HepG2 (cell line): ENCODE data around the gene TRIM66. TPM values are rescaled to one million over a fixed set of nuclear protein-coding genes. Genes with fewer than 3 reads are reported as not detected.

Source experiments
- ARNT2 ChIP-seq: sonication (generic); formaldehyde crosslinking; IDR thresholded peaks from 2 replicates; pipeline ENCODE4 v1.8.0; 2022; ENCODE audit warnings: mild to moderate bottlenecking, low read depth, missing genetic modification reagents, moderate library complexity
- ATF5 ChIP-seq: sonication (generic); formaldehyde crosslinking; IDR thresholded peaks from 2 replicates; pipeline ENCODE4 v1.4.0; 2020; ENCODE audit warnings: mild to moderate bottlenecking, low read depth, missing genetic modification reagents
- ATRX ChIP-seq: sonication (generic); formaldehyde crosslinking; IDR thresholded peaks from 2 replicates; pipeline ENCODE4 v1.4.0; 2020; ENCODE audit warnings: missing genetic modification reagents, borderline replicate concordance
- E2F1 ChIP-seq: sonication (generic); formaldehyde crosslinking; IDR thresholded peaks from 2 replicates; pipeline ENCODE4 v1.5.0; 2020; ENCODE audit warnings: missing genetic modification reagents
- ISL2 ChIP-seq: sonication (generic); formaldehyde crosslinking; IDR thresholded peaks from 2 replicates; pipeline ENCODE4 v1.5.0; 2020; ENCODE audit warnings: missing genetic modification reagents
- KLF6 ChIP-seq: IDR thresholded peaks from 2 replicates; pipeline ENCODE4 v1.8.0; 2016; ENCODE audit warnings: missing biosample characterization, missing genetic modification reagents
- MAX ChIP-seq: IDR thresholded peaks from 2 replicates; pipeline ENCODE4 v1.6.1; 2012; ENCODE audit warnings: inconsistent platforms
- MLLT10 ChIP-seq: sonication (generic); formaldehyde crosslinking; IDR thresholded peaks from 2 replicates; pipeline ENCODE4 v1.4.0; 2020; ENCODE audit warnings: missing genetic modification reagents
- MYNN ChIP-seq: sonication (generic); formaldehyde crosslinking; IDR thresholded peaks from 2 replicates; pipeline ENCODE4 v1.4.0; 2020; ENCODE audit warnings: mild to moderate bottlenecking, low read depth, missing genetic modification reagents
- NFE2L1 ChIP-seq: sonication (generic); formaldehyde crosslinking; IDR thresholded peaks from 2 replicates; pipeline ENCODE4 v1.4.0; 2020; ENCODE audit warnings: missing genetic modification reagents, mild to moderate bottlenecking, borderline replicate concordance
- NRL ChIP-seq: sonication (generic); formaldehyde crosslinking; IDR thresholded peaks from 2 replicates; pipeline ENCODE4 v1.5.0; 2020; ENCODE audit warnings: missing genetic modification reagents, mild to moderate bottlenecking, moderate library complexity, borderline replicate concordance
- PAXIP1 ChIP-seq: sonication (generic); formaldehyde crosslinking; conservative IDR thresholded peaks from 2 replicates; pipeline ENCODE4 v1.4.0; 2020; ENCODE audit warnings: mild to moderate bottlenecking, missing genetic modification reagents, moderate library complexity
- PITX1 ChIP-seq: sonication (generic); formaldehyde crosslinking; IDR thresholded peaks from 2 replicates; pipeline ENCODE4 v1.5.1; 2020; ENCODE audit warnings: mild to moderate bottlenecking, missing genetic modification reagents
- RXRA ChIP-seq: sonication (generic); formaldehyde crosslinking; IDR thresholded peaks from 2 replicates; pipeline ENCODE4 v1.5.1; 2020; ENCODE audit warnings: missing genetic modification reagents
- SMAD1 ChIP-seq: sonication (generic); formaldehyde crosslinking; IDR thresholded peaks from 2 replicates; pipeline ENCODE4 v1.4.0; 2020; ENCODE audit warnings: missing genetic modification reagents, low read depth, mild to moderate bottlenecking, borderline replicate concordance
- SOX6 ChIP-seq, 2 experiments: fragments of 450-650 bp in 1 of 2; sonication (generic) in 1 of 2; formaldehyde crosslinking in 1 of 2; IDR thresholded peaks; 2 replicates each; pipeline versions ENCODE4 v1.4.0 to v1.6.1; 2017 to 2020; ENCODE audit warnings: antibody characterized with exemption in 1 of 2, mild to moderate bottlenecking in 1 of 2, missing genetic modification reagents in 1 of 2
- TBP ChIP-seq: sonication (generic); formaldehyde crosslinking; IDR thresholded peaks from 2 replicates; pipeline ENCODE4 v1.5.0; 2020; ENCODE audit warnings: missing genetic modification reagents
- TFE3 ChIP-seq: IDR thresholded peaks from 2 replicates; pipeline ENCODE4 v1.6.1; 2016
- ZKSCAN5 ChIP-seq: sonication (generic); formaldehyde crosslinking; IDR thresholded peaks from 2 replicates; pipeline ENCODE4 v1.5.1; 2020; ENCODE audit warnings: mild to moderate bottlenecking, missing genetic modification reagents
- ZNF17 ChIP-seq: sonication (generic); formaldehyde crosslinking; IDR thresholded peaks from 2 replicates; pipeline ENCODE4 v1.5.0; 2020; ENCODE audit warnings: mild to moderate bottlenecking, missing genetic modification reagents
- ZNF317 ChIP-seq: sonication (generic); formaldehyde crosslinking; IDR thresholded peaks from 2 replicates; pipeline ENCODE4 v1.5.0; 2020; ENCODE audit warnings: mild to moderate bottlenecking, missing genetic modification reagents
- ZNF709 ChIP-seq: sonication (generic); formaldehyde crosslinking; IDR thresholded peaks from 2 replicates; pipeline ENCODE4 v1.5.0; 2020; ENCODE audit warnings: mild to moderate bottlenecking, missing genetic modification reagents
- ZNF768 ChIP-seq: sonication (generic); formaldehyde crosslinking; IDR thresholded peaks from 2 replicates; pipeline ENCODE4 v1.4.0; 2020; ENCODE audit warnings: missing genetic modification reagents
- ZNF780A ChIP-seq: sonication (generic); formaldehyde crosslinking; IDR thresholded peaks from 2 replicates; pipeline ENCODE4 v1.8.0; 2022; ENCODE audit warnings: mild to moderate bottlenecking, missing genetic modification reagents, moderate library complexity
- polyA plus RNA-seq, 8 experiments: library from polyadenylated mRNA; depleted of rRNA in 3 of 8; stranded (reverse) in 7 of 8; unstranded in 1 of 8; fragments of >200 nt; fragmentation: Illumina TruSeq in 4 of 8; extraction: Trizol in 4 of 8; gene quantifications; 2 replicates each; pipeline versions ENCODE4 v1.2.1 to v1.2.3, GENCODE V29; 2011 to 2016; ENCODE audit warnings: low read depth in 4 of 8, missing spikeins in 1 of 8, mixed read lengths in 1 of 8; ENCODE audit not compliant: insufficient read depth in 1 of 8
- total RNA-seq, 5 experiments: library from RNA; depleted of rRNA; stranded (reverse); fragments of >200 nt; fragmentation: Illumina TruSeq; extraction: Trizol; gene quantifications; 2 replicates each; pipeline ENCODE4 v1.2.3, GENCODE V29; 2016; ENCODE audit warnings: low read depth in 1 of 5

Gene TRIM66
- total and polyA plus RNA-seq, 2 of the 13 experiments (the other 11 are each of a cell fraction or from before 2014, with no cell fraction given), result 4.9 to 6.1 TPM

- TF ChIP-seq TFE3 (CRISPR knock-in tag) (no peak), ZKSCAN5 (CRISPR knock-in tag) (no peak), TBP (no peak), ZNF709 (CRISPR knock-in tag) (no peak), MLLT10 (CRISPR knock-in tag) (no peak), ZNF17 (no peak), ZNF317 (no peak; the same call in 1 of the 2 replicates), MYNN (CRISPR knock-in tag) (no peak), SMAD1 (CRISPR knock-in tag) (no peak), SOX6 (IDR thresholded peaks at IDR 0.05) (no peak), SOX6 (CRISPR knock-in tag; IDR thresholded peaks at IDR 0.05) (peak; percentile 92), PITX1 (CRISPR knock-in tag) (peak; percentile 55; the same call in 1 of the 2 replicates), ARNT2 (no peak), ZNF780A (no peak), ATRX (no peak), ZNF768 (CRISPR knock-in tag) (no peak), ISL2 (CRISPR knock-in tag) (0 out of 2 replicates have a peak, but pooled peaks have one; percentile 40), NFE2L1 (CRISPR knock-in tag) (no peak), E2F1 (CRISPR knock-in tag) (no peak), NRL (CRISPR knock-in tag) (peak; percentile 20; the same call in 1 of the 2 replicates), ATF5 (no peak), RXRA (CRISPR knock-in tag) (peak; percentile 73), MAX (peak; percentile 81), PAXIP1 (CRISPR knock-in tag) (no peak; the same call in 1 of the 2 replicates), KLF6 (CRISPR knock-in tag) (no peak)
Observed at GRCh38 chr11:8699903-8700302, 17.4 kb upstream of the TRIM66 start (continued).
